Activated CD4-positive, CD25-positive, alpha-beta regulatory T cell treated with anti-CD3 and anti-CD28 coated beads, Interleukin-2, amount 50 U/mL, for 16 hours (primary cell): ENCODE results near the gene ADIPOQ.
A peak's percentile ranks its signal among the peaks of the same experiment; 100 is the strongest.
"Not testable (repeated sequence)": the region's sequence is repeated elsewhere in the genome, so short reads cannot be mapped to it uniquely, and the experiment has no call there.

Experiments
- DNase-seq: peaks from one replicate; pipeline ENCODE4 v3.0.0-alpha.2; 2020; ENCODE audit warnings: low read depth, low spot score

The ADIPOQ gene

DNA sequence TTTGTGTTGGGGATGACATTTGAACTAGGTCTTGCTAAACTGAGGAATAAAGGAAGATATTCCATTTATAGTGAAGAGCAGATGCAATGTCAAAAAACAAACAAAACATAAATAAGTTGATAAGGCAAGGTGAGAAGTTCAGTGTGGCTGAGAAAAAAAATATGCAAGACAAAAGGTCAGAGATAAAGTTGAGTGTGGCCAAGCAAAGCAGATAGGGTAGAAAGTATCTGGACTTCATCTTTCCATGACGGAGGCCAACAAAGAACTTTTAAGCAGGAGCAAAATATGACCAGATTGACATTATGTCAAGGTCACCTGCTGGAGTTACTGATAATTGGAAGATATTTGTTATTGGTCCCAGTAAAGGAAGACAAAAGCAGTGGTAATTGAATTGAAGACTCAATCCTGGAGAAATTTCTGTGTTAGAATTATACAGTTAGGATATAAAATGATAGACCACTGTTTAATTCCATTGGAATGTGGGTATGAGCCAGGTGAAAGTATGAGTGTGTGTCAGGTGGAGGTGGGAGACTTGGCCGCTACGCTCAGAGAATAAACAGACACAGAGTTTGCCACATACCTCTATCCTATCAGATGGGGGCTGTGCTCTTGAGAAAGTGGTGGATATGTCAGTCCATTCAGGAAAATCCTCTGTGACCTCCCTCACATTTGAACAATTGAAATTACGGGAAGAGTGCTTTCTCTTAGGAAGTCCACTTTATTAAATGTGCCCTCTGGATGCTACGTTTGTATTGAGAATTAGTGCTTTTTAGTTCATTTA lies 28.1 kb downstream of the ADIPOQ start:
- DNase-seq, result no peak

- DNase-seq, result no peak
Observed at GRCh38 chr3:186871403-186871924, 29.0 kb downstream of the ADIPOQ start.

GRCh38 chr3:186873796-186874195 lies 31.3 kb downstream of the ADIPOQ start:
- DNase-seq, result not testable (repeated sequence)

DNA sequence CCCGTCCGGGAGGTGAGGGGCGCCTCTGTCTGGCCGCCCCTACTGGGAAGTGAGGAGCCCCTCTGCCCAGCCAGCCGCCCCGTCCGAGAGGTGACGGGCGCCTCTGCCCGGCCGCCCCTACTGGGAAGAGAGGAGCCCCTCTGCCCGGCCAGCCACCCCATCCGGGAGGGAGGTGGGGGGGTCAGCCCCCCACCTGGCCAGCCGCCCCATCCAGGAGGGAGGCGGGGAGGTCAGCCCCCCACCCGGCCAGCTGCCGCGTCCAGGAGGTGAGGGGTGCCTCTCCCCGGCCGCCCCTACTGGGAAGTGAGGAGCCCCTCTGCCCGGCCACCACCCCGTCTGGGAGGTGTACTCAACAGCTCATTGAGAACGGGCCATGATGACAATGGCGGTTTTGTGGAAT lies 31.7 kb downstream of the ADIPOQ start:
- DNase-seq, result not testable (repeated sequence)

- DNase-seq, result not testable (repeated sequence)
Observed at GRCh38 chr3:186874841-186875240, 32.3 kb downstream of the ADIPOQ start.

DNA sequence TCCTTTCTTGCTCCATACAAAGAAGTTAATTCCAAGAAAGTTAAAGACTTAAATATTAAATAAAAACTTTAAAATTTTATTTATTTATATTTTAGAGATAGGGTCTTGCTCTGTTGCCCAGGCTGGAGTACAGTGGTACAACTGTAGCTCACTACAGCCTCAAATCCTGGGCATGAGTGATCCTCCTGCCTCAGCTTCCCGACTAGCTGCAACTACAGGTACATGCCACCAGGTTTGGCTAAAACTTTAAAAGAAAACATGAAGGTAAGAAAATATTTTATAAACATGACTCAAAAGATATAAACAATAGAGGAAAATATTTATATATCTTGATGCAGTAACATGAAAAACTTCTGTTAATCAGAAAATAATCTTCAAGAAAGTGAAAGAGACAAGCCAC lies 33.2 kb downstream of the ADIPOQ start:
- no peak for DNase-seq

GRCh38 chr3:186879781-186880180 lies 37.3 kb downstream of the ADIPOQ start:
- DNase-seq, result no peak

- no peak for DNase-seq
Observed at GRCh38 chr3:186880406-186880805, 37.9 kb downstream of the ADIPOQ start.

- DNase-seq, result no peak
Observed at GRCh38 chr3:186882150-186882524, 39.6 kb downstream of the ADIPOQ start.

DNA sequence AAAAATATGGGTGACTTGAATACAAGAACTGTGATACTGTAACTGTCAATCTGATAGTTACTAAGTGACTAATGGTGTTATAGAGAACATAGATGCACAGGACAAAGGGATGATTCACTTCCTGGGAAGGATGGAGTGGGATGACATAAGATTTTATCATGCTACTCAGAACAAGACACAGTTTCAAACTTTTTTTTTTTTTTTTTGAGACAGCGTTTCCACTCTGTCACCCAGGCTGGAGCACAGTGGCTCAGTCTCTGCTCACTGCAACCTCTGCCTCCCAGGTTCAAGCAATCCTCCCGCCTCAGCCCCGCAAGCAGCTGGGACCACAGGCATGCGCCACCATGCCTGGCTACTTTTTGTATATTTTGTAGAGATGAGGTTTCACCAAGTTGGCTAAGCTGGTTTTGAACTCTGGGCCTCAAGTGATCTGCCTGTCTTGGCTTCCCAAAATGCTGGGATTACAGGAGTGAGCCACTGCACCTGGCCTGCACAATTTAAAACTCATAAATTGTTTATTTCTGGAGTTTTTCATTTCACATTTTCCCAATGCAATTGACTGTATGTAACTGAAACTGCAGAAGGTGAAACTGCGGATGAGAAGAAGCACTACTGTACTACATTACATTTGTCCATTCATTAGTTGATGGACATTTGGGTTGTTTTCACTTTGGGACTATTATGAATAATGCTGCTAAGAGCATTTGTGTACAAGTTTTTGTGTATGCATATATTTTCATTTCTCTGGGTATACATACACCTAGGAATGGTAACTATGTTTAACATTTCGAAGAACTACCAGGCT lies 40.6 kb downstream of the ADIPOQ start:
- DNase-seq, result peak; percentile 7

- DNase-seq, result no peak
Observed at GRCh38 chr3:186883686-186884058, 41.2 kb downstream of the ADIPOQ start.

DNA sequence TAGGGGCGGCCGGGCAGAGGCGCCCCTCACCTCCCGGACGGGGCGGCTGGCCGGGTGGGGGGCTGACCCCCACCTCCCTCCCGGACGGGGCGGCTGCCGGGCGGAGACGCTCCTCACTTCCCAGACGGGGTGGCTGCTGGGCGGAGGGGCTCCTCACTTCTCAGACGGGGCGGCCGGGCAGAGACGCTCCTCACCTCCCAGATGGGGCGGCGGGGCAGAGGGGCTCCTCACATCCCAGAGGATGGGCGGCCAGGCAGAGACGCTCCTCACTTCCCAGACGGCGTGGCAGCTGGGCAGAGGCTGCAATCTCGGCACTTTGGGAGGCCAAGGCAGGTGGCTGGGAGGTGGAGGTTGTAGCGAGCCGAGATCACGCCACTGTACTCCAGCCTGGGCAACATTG lies 42.4 kb downstream of the ADIPOQ start:
- not testable (repeated sequence) for DNase-seq

GRCh38 chr3:186886202-186886981 lies 43.9 kb downstream of the ADIPOQ start:
- DNase-seq, result no peak

DNA sequence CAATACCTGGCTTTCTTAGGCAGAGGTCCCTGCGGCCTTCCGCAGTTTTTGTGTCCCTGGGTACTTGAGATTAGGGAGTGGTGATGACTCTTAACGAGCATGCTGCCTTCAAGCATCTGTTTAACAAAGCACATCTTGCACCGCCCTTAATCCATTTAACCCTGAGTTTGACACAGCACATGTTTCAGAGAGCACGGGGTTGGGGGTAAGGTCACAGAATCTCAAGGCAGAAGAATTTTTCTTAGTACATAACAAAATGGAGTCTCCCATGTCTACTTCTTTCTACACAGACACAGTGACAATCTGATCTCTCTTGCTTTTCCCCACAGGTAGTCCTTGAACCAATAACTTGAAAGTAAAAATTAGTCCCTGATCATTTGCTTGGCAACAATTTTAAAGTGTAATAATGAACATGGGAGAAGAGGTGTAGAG lies 45.0 kb downstream of the ADIPOQ start:
- DNase-seq, result not testable (repeated sequence)

DNA sequence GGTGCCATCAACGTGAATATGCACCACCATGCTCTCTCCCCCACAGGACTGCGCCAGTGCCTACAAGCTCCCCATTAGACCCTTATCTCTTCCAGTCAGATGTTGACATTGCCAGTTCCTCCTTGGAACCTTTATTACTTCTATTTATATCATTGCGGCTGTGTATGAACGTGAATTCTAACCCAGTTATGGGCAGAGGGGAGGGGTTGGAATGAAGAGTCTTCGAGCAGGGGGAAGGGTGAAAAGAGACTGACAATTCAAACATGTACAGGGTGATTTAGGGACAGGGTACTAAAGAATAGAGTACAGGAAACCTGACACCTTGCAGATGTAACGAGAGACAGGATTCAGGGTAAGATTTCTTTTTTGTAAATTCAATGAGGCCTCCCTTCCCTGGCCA lies 46.1 kb downstream of the ADIPOQ start:
- DNase-seq, result no peak

DNA sequence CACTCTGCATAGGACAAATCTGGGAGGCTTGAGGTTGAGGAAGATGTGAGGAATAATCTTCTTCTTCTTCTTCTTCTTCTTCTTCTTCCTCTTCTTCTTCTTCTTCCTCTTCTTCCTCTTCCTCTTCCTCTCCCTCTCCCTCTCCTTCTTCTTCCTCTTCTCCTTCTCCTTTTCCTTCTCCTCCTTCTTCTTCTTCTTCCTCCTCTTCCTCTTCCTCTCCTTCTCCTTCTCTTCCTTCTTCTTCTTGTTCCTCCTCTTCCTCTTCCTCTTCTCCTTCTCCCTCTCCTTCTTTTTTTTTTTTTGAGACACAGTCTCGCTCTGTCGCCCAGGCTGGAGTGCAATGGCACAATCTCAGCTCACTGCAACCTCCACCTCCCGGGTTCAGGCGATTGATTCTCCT lies 47.2 kb downstream of the ADIPOQ start:
- DNase-seq, result not testable (repeated sequence)

GRCh38 chr3:186890911-186891310 lies 48.4 kb downstream of the ADIPOQ start:
- DNase-seq, result no peak

GRCh38 chr3:186893071-186893470 lies 50.6 kb downstream of the ADIPOQ start:
- not testable (repeated sequence) for DNase-seq

GRCh38 chr3:186895406-186895805 lies 52.9 kb downstream of the ADIPOQ start:
- no peak for DNase-seq

- no peak for DNase-seq
Observed at GRCh38 chr3:186896006-186896405, 53.5 kb downstream of the ADIPOQ start.

DNA sequence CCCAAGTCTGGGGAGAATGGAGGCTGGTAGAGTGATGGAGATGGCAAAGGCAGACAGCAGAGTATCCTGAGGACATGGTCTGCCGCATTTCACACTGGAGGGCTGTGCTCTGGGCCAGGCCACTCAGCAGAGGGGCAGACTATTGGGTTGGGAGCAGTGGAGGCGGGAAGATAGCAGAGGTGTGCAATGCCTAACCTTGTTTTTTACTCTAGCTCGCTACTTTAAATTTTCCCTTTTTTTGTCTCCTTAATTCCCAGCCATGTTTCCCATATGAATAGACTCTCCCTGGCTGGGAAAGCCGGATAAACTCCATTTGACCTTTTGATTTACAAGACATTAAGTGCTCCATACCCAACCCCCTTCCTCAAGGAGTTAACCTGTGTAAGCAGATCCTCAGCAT lies 54.4 kb downstream of the ADIPOQ start:
- DNase-seq, result no peak
